ENCODE results near the gene SPATA17. TPM values are rescaled to one million over a fixed set of nuclear protein-coding genes. Genes with fewer than 3 reads are reported as not detected.

SPATA17 gene
- total RNA-seq, 1 donor from 2014 or later = 0.40 TPM

GRCh38 chr1:217599154-217599553 lies 32.0 kb upstream of the SPATA17 start:
- Mint-ChIP-seq H3K4me3 (ENCODE audit: unreplicated experiment) (no peak overlapping the region), H3K4me1 (ENCODE audit: unreplicated experiment) (peaks cover 2% of the 10 kb centered on the region), H3K27ac (ENCODE audit: unreplicated experiment) (no peak overlapping the region), H3K27me3 (ENCODE audit: unreplicated experiment) (no peaks in the 10 kb centered on the region), H3K9me3 (ENCODE audit: unreplicated experiment) (no peaks in the 10 kb centered on the region), H3K36me3 (ENCODE audit: unreplicated experiment) (peaks cover 7% of the 10 kb centered on the region)
- DNase-seq (ENCODE audit: extremely low spot score, unreplicated experiment) = no peak
- TF ChIP-seq CTCF (IDR thresholded peaks at IDR 0.05) = no peak

- H3K27me3 Mint-ChIP-seq (ENCODE audit: unreplicated experiment) = no peaks in the 10 kb centered on the region
- peaks cover 11% of the 10 kb centered on the region for H3K36me3 Mint-ChIP-seq (ENCODE audit: unreplicated experiment)
- TF ChIP-seq CTCF (IDR thresholded peaks at IDR 0.05) = no peak
- H3K27ac Mint-ChIP-seq (ENCODE audit: unreplicated experiment) = no peak overlapping the region
- H3K9me3 Mint-ChIP-seq (ENCODE audit: unreplicated experiment) = no peaks in the 10 kb centered on the region
- H3K4me3 Mint-ChIP-seq (ENCODE audit: unreplicated experiment) = no peak overlapping the region
- H3K4me1 Mint-ChIP-seq (ENCODE audit: unreplicated experiment) = peaks cover 2% of the 10 kb centered on the region
- no peak for DNase-seq (ENCODE audit: extremely low spot score, unreplicated experiment)
Measured at GRCh38 chr1:217602380-217602779, 28.8 kb upstream of the SPATA17 start.

GRCh38 chr1:217605390-217605789 lies 25.8 kb upstream of the SPATA17 start:
- H3K27me3 Mint-ChIP-seq (ENCODE audit: unreplicated experiment) = no peaks in the 10 kb centered on the region
- H3K4me1 Mint-ChIP-seq (ENCODE audit: unreplicated experiment) = no peaks in the 10 kb centered on the region
- H3K4me3 Mint-ChIP-seq (ENCODE audit: unreplicated experiment) = no peak overlapping the region
- peaks cover 23% of the 10 kb centered on the region for H3K36me3 Mint-ChIP-seq (ENCODE audit: unreplicated experiment)
- no peak for TF ChIP-seq CTCF (IDR thresholded peaks at IDR 0.05)
- no peaks in the 10 kb centered on the region for H3K9me3 Mint-ChIP-seq (ENCODE audit: unreplicated experiment)
- no peak for DNase-seq (ENCODE audit: extremely low spot score, unreplicated experiment)
- no peak overlapping the region for H3K27ac Mint-ChIP-seq (ENCODE audit: unreplicated experiment)

- no peak overlapping the region for H3K27ac Mint-ChIP-seq (ENCODE audit: unreplicated experiment)
- H3K36me3 Mint-ChIP-seq (ENCODE audit: unreplicated experiment) = peaks cover 41% of the 10 kb centered on the region
- H3K4me1 Mint-ChIP-seq (ENCODE audit: unreplicated experiment) = no peaks in the 10 kb centered on the region
- TF ChIP-seq CTCF (IDR thresholded peaks at IDR 0.05) = no peak
- no peaks in the 10 kb centered on the region for H3K27me3 Mint-ChIP-seq (ENCODE audit: unreplicated experiment)
- no peak for DNase-seq (ENCODE audit: extremely low spot score, unreplicated experiment)
- H3K4me3 Mint-ChIP-seq (ENCODE audit: unreplicated experiment) = no peak overlapping the region
- no peaks in the 10 kb centered on the region for H3K9me3 Mint-ChIP-seq (ENCODE audit: unreplicated experiment)
Measured at GRCh38 chr1:217614200-217614712, 16.9 kb upstream of the SPATA17 start.

- Mint-ChIP-seq H3K27ac (ENCODE audit: unreplicated experiment) (no peak overlapping the region), H3K27me3 (ENCODE audit: unreplicated experiment) (no peaks in the 10 kb centered on the region), H3K36me3 (ENCODE audit: unreplicated experiment) (peaks cover 33% of the 10 kb centered on the region), H3K4me3 (ENCODE audit: unreplicated experiment) (no peak overlapping the region), H3K9me3 (ENCODE audit: unreplicated experiment) (no peaks in the 10 kb centered on the region), H3K4me1 (ENCODE audit: unreplicated experiment) (no peaks in the 10 kb centered on the region)
- TF ChIP-seq CTCF (IDR thresholded peaks at IDR 0.05) = no peak
- DNase-seq (ENCODE audit: extremely low spot score, unreplicated experiment) = no peak
Measured at GRCh38 chr1:217617126-217617525, 14.0 kb upstream of the SPATA17 start.

Measured in osteocyte (in vitro differentiated cells).